GM12874 (cell line): ENCODE results near the gene UGT1A5.

Source experiments
- TF ChIP-seq, protein P1 (sequence below): IDR thresholded peaks from 2 replicates; pipeline ENCODE4 v1.5.1; 2011; ENCODE audit warnings: low read depth, mild to moderate bottlenecking, control low read depth, low read length, moderate library complexity; ENCODE audit not compliant: insufficient read depth

UGT1A5 gene

DNA sequence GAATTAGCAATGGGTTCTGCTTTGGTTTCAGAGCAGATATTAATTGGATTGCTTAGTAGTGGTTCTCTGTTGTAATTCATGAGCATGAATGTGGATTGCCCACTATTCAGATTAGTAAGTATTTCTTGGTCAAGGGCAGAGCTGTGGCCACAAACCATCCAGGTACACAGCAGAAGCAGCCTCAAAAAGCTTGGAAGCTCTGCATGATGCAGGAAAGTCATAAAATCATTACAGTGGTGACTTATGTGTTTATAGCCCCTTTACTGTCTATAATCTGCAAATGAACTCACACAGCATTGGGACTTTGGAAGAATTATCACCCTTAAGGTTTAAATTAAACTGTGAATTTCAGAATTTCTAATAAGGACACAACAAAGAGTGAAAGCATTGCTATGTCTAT, 45.4 kb downstream of the UGT1A5 start:
- TF ChIP-seq, protein P1, sequence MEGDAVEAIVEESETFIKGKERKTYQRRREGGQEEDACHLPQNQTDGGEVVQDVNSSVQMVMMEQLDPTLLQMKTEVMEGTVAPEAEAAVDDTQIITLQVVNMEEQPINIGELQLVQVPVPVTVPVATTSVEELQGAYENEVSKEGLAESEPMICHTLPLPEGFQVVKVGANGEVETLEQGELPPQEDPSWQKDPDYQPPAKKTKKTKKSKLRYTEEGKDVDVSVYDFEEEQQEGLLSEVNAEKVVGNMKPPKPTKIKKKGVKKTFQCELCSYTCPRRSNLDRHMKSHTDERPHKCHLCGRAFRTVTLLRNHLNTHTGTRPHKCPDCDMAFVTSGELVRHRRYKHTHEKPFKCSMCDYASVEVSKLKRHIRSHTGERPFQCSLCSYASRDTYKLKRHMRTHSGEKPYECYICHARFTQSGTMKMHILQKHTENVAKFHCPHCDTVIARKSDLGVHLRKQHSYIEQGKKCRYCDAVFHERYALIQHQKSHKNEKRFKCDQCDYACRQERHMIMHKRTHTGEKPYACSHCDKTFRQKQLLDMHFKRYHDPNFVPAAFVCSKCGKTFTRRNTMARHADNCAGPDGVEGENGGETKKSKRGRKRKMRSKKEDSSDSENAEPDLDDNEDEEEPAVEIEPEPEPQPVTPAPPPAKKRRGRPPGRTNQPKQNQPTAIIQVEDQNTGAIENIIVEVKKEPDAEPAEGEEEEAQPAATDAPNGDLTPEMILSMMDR: no peak

DNA sequence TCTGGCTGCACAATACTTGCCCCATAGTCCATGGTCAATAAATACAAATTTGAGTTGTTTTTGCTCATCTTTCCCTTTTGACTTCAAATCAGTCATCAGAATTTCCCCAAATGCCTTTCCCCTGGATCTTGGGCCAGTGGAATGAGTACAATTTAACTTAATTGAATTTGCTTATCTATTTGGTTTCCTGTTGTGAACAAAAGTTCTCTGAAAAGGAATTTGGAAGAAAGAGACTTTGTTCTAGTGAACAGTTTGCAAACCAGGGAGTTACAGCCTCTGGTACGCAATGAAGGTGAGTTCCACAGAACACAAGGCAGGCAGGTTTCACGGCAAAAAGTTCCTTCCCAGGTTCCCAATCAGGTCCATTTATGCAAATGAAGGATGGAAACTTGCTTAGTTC, 46.1 kb downstream of the UGT1A5 start:
- TF ChIP-seq, protein P1: no peak

DNA sequence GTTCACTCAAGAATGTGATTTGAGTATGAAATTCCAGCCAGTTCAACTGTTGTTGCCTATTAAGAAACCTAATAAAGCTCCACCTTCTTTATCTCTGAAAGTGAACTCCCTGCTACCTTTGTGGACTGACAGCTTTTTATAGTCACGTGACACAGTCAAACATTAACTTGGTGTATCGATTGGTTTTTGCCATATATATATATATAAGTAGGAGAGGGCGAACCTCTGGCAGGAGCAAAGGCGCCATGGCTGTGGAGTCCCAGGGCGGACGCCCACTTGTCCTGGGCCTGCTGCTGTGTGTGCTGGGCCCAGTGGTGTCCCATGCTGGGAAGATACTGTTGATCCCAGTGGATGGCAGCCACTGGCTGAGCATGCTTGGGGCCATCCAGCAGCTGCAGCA, 47.3 kb downstream of the UGT1A5 start, which contains the start of gene UGT1A1:
UGT1A1 (plus strand) TSS at position 228 of the 400 bp plus-strand sequence; CDS start at position 246, 18 bp downstream.
- TF ChIP-seq, protein P1: no peak

DNA sequence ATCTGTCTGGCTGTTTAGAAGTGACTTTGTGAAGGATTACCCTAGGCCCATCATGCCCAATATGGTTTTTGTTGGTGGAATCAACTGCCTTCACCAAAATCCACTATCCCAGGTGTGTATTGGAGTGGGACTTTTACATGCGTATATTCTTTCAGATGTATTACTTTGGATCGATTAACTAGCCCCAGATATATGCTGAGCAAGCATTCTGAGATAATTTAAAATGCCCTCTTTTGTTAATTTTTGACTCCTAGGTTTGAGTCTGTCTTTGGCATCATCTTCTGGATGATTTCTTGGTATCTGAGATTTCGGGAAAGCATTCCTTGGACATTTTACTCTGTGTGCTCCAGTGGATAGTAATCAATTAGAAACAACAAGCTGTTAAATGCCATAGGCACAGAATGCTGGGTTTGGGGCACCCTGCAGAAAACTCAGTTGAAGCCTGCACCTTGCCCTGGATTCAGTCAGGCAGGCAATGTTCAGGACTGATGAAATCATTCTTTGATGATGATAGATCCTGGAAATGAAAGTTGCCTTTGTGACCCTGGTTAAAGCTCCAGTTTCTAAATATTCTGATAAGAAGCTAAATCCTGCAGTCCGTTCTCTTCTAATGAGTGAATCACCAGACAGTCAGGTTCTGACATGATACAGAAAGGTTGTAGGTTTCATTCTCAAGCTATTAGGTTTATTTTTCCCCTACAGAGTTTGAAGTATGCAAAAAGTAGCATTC, 48.5 kb downstream of the UGT1A5 start:
- TF ChIP-seq, protein P1: no peak

GRCh38 chr2:233764264-233764663, 51.6 kb downstream of the UGT1A5 start:
- TF ChIP-seq, protein P1: no peak

- TF ChIP-seq, protein P1: no peak
Observed at GRCh38 chr2:233764761-233765160, 52.1 kb downstream of the UGT1A5 start.

GRCh38 chr2:233766416-233766815, 53.7 kb downstream of the UGT1A5 start:
- TF ChIP-seq, protein P1: no peak
